Measurements from ENCODE around the gene CLPSL2.

DNA sequence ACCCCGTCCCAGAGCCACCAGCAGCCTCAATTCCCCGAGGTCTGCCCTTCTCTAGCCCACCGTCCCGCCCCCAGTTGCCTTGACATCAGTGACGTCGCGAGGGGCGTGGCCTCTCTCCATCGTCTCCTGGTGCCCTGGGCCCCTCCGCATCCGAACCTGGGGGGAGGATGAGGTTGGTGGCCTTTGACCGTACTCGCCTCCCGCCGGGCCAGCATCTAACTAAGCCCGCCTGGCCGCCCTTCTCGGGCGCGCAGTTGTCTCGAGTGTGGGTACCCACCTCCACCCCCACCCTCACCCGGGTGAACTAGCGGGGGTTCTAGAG lies 45.0 kb upstream of the CLPSL2 start:
- TF ChIP-seq CTCF (IDR thresholded peaks at IDR 0.05) (no peak), GRHL2 (CRISPR knock-in tag; IDR thresholded peaks at IDR 0.05; ENCODE audit: insufficient replicate concordance, severe bottlenecking) (no peak), GTF2I (CRISPR knock-in tag; conservative IDR thresholded peaks at IDR 0.05) (no peak)
- TF ChIP-seq, protein P1, sequence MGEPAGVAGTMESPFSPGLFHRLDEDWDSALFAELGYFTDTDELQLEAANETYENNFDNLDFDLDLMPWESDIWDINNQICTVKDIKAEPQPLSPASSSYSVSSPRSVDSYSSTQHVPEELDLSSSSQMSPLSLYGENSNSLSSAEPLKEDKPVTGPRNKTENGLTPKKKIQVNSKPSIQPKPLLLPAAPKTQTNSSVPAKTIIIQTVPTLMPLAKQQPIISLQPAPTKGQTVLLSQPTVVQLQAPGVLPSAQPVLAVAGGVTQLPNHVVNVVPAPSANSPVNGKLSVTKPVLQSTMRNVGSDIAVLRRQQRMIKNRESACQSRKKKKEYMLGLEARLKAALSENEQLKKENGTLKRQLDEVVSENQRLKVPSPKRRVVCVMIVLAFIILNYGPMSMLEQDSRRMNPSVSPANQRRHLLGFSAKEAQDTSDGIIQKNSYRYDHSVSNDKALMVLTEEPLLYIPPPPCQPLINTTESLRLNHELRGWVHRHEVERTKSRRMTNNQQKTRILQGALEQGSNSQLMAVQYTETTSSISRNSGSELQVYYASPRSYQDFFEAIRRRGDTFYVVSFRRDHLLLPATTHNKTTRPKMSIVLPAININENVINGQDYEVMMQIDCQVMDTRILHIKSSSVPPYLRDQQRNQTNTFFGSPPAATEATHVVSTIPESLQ (CRISPR knock-in tag; IDR thresholded peaks at IDR 0.05) = no peak
- TF ChIP-seq, protein P2, sequence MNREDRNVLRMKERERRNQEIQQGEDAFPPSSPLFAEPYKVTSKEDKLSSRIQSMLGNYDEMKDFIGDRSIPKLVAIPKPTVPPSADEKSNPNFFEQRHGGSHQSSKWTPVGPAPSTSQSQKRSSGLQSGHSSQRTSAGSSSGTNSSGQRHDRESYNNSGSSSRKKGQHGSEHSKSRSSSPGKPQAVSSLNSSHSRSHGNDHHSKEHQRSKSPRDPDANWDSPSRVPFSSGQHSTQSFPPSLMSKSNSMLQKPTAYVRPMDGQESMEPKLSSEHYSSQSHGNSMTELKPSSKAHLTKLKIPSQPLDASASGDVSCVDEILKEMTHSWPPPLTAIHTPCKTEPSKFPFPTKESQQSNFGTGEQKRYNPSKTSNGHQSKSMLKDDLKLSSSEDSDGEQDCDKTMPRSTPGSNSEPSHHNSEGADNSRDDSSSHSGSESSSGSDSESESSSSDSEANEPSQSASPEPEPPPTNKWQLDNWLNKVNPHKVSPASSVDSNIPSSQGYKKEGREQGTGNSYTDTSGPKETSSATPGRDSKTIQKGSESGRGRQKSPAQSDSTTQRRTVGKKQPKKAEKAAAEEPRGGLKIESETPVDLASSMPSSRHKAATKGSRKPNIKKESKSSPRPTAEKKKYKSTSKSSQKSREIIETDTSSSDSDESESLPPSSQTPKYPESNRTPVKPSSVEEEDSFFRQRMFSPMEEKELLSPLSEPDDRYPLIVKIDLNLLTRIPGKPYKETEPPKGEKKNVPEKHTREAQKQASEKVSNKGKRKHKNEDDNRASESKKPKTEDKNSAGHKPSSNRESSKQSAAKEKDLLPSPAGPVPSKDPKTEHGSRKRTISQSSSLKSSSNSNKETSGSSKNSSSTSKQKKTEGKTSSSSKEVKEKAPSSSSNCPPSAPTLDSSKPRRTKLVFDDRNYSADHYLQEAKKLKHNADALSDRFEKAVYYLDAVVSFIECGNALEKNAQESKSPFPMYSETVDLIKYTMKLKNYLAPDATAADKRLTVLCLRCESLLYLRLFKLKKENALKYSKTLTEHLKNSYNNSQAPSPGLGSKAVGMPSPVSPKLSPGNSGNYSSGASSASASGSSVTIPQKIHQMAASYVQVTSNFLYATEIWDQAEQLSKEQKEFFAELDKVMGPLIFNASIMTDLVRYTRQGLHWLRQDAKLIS (CRISPR knock-in tag; IDR thresholded peaks at IDR 0.05; ENCODE audit: borderline replicate concordance) = no peak
- TF ChIP-seq, protein P3, sequence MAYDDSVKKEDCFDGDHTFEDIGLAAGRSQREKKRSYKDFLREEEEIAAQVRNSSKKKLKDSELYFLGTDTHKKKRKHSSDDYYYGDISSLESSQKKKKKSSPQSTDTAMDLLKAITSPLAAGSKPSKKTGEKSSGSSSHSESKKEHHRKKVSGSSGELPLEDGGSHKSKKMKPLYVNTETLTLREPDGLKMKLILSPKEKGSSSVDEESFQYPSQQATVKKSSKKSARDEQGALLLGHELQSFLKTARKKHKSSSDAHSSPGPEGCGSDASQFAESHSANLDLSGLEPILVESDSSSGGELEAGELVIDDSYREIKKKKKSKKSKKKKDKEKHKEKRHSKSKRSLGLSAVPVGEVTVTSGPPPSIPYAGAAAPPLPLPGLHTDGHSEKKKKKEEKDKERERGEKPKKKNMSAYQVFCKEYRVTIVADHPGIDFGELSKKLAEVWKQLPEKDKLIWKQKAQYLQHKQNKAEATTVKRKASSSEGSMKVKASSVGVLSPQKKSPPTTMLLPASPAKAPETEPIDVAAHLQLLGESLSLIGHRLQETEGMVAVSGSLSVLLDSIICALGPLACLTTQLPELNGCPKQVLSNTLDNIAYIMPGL (CRISPR knock-in tag; IDR thresholded peaks at IDR 0.05) = no peak; the same call in 1 of the 2 replicates
- TF ChIP-seq, protein P4, sequence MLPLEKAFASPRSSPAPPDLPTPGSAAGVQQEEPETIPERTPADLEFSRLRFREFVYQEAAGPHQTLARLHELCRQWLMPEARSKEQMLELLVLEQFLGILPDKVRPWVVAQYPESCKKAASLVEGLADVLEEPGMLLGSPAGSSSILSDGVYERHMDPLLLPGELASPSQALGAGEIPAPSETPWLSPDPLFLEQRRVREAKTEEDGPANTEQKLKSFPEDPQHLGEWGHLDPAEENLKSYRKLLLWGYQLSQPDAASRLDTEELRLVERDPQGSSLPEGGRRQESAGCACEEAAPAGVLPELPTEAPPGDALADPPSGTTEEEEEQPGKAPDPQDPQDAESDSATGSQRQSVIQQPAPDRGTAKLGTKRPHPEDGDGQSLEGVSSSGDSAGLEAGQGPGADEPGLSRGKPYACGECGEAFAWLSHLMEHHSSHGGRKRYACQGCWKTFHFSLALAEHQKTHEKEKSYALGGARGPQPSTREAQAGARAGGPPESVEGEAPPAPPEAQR (CRISPR knock-in tag; IDR thresholded peaks at IDR 0.05) = no peak
- TF ChIP-seq, protein P5, sequence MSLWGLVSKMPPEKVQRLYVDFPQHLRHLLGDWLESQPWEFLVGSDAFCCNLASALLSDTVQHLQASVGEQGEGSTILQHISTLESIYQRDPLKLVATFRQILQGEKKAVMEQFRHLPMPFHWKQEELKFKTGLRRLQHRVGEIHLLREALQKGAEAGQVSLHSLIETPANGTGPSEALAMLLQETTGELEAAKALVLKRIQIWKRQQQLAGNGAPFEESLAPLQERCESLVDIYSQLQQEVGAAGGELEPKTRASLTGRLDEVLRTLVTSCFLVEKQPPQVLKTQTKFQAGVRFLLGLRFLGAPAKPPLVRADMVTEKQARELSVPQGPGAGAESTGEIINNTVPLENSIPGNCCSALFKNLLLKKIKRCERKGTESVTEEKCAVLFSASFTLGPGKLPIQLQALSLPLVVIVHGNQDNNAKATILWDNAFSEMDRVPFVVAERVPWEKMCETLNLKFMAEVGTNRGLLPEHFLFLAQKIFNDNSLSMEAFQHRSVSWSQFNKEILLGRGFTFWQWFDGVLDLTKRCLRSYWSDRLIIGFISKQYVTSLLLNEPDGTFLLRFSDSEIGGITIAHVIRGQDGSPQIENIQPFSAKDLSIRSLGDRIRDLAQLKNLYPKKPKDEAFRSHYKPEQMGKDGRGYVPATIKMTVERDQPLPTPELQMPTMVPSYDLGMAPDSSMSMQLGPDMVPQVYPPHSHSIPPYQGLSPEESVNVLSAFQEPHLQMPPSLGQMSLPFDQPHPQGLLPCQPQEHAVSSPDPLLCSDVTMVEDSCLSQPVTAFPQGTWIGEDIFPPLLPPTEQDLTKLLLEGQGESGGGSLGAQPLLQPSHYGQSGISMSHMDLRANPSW (CRISPR knock-in tag; conservative IDR thresholded peaks at IDR 0.05; ENCODE audit: low read depth) = no peak
